PFSK-1 (cell line): ENCODE data around the gene MEG3.

Experiments
- POLR2AphosphoS5 ChIP-seq: IDR thresholded peaks from 2 replicates; pipeline ENCODE4 v1.6.1; 2012; ENCODE audit warnings: low read depth, mild to moderate bottlenecking, control low read depth, low read length, moderate library complexity
- SIN3A ChIP-seq: IDR thresholded peaks from 2 replicates; pipeline ENCODE4 v1.6.1; 2012; ENCODE audit warnings: mild to moderate bottlenecking, low read length, moderate library complexity, borderline replicate concordance; ENCODE audit not compliant: insufficient read depth
- TAF1 ChIP-seq: IDR thresholded peaks from 2 replicates; pipeline ENCODE4 v1.6.1; 2012; ENCODE audit warnings: low read length, control low read depth, borderline replicate concordance; ENCODE audit not compliant: insufficient read depth

DNA sequence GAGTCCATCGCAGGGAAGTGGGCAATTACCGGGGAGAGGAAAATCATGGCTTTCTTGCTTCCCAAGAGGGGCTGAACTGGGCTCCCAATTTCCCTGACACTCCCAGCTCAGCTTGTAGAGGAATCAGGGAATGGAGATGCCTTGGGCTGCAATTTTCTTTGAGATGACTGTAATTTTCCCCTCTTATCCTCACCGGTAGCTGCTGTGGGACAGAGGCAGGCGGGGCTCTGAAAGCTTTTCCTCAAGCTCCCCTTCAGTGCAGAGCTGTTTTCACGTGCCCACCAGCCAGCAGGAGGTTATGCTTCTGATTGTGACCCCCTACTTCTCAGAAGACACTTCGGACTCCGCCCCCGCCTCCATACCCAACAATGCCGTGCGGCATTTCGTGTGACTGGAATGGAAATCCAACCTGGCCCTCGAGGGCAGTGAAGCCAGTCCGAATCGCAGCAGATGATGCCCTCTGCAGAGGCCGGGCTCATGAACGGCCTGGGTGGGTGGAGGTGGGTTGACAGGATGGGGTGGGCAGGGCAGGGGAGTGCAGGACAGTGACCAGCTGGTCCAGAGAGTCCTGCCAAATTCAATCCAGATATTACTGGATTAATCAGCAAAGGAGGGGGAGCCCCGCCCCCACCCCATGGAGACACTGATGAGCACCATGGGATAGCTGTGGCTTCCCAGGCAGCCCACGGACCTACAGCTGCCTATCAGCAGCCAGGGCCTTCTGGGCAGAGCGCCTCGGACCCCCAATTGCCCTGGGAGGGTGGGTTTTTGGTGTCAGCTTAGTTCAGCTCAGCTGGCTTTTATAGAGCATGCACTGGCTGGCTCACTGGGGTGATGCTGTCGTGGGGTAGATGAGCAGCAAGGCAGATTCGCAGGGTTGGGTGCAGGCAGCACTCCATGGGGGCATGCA, 40.0 kb downstream of the MEG3 start:
- TF ChIP-seq TAF1: no peak
- no peak for TF ChIP-seq POLR2AphosphoS5
- no peak for TF ChIP-seq SIN3A
